KMS-11 (cell line): ENCODE data around the gene PRPF8.
"Not testable (repeated sequence)": the region's sequence is repeated elsewhere in the genome, so short reads cannot be mapped to it uniquely, and the experiment has no call there.

ENCODE experiments used
- H2AFZ ChIP-seq: fragments of 200-600 bp; sonication (generic); 2 replicates; pipeline ENCODE4 v1.6.1; 2016; ENCODE audit warnings: antibody characterized with exemption, mixed run types, low read depth
- H3K27ac ChIP-seq: fragments of 200-600 bp; sonication (generic); 2 replicates; pipeline ENCODE4 v1.6.1; 2016; ENCODE audit warnings: mild to moderate bottlenecking, mixed run types
- H3K27me3 ChIP-seq: fragments of 200-600 bp; sonication (generic); 2 replicates; pipeline ENCODE4 v1.6.1; 2017; ENCODE audit warnings: mild to moderate bottlenecking, low read depth, mixed run types, moderate library complexity; ENCODE audit not compliant: insufficient read depth
- H3K36me3 ChIP-seq: fragments of 200-600 bp; sonication (generic); 2 replicates; pipeline ENCODE4 v1.6.1; 2017; ENCODE audit warnings: mild to moderate bottlenecking, mixed run types; ENCODE audit not compliant: insufficient read depth
- H3K4me1 ChIP-seq: fragments of 200-600 bp; sonication (generic); 2 replicates; pipeline ENCODE4 v1.6.1; 2016; ENCODE audit warnings: mild to moderate bottlenecking, low read depth, mixed run types; ENCODE audit not compliant: poor library complexity, severe bottlenecking
- H3K4me2 ChIP-seq: fragments of 200-600 bp; sonication (generic); 2 replicates; pipeline ENCODE4 v1.7.0; 2016; ENCODE audit warnings: mild to moderate bottlenecking, mixed run types
- H3K4me3 ChIP-seq: fragments of 200-600 bp; sonication (generic); IDR thresholded peaks from 2 replicates; pipeline ENCODE4 v1.6.1; 2017; ENCODE audit warnings: low read depth, low read length, mixed read lengths; ENCODE audit not compliant: insufficient read depth
- H3K79me2 ChIP-seq: fragments of 200-600 bp; sonication (generic); 2 replicates; pipeline ENCODE4 v1.6.1; 2016; ENCODE audit warnings: low read depth, mixed run types; ENCODE audit not compliant: insufficient read depth
- H3K9ac ChIP-seq: fragments of 200-600 bp; sonication (generic); 2 replicates; pipeline ENCODE4 v1.6.1; 2016; ENCODE audit warnings: mild to moderate bottlenecking, mixed run types
- H4K20me1 ChIP-seq: fragments of 200-600 bp; sonication (generic); 2 replicates; pipeline ENCODE4 v1.6.1; 2016; ENCODE audit warnings: mild to moderate bottlenecking, mixed run types; ENCODE audit not compliant: insufficient read depth
- CTCF ChIP-seq: fragments of 200-600 bp; sonication (generic); conservative IDR thresholded peaks from 2 replicates; pipeline ENCODE4 v1.6.1; 2017; ENCODE audit warnings: low read depth, mild to moderate bottlenecking, antibody characterized with exemption, low read length, moderate library complexity, mixed read lengths

Gene PRPF8

GRCh38 chr17:1695365-1695764 is 10.7 kb upstream of the PRPF8 start:
- Histone ChIP-seq H3K79me2 (no peaks in the 10 kb centered on the region), H3K4me1 (no peaks in the 10 kb centered on the region), H3K36me3 (no peaks in the 10 kb centered on the region), H3K27ac (no peak overlapping the region), H3K4me3 (no peak overlapping the region), H2AFZ (no peak overlapping the region), H4K20me1 (no peaks in the 10 kb centered on the region), H3K9ac (no peak overlapping the region), H3K27me3 (no peaks in the 10 kb centered on the region), H3K4me2 (no peak overlapping the region)
- no peak for TF ChIP-seq CTCF

- H3K9ac ChIP-seq: no peak overlapping the region
Observed at GRCh38 chr17:1693339-1693738, 8.7 kb upstream of the PRPF8 start.

GRCh38 chr17:1690544-1691221 is 6.0 kb upstream of the PRPF8 start:
- no peaks in the 10 kb centered on the region for H3K36me3 ChIP-seq
- H3K27ac ChIP-seq: no peak overlapping the region
- H3K79me2 ChIP-seq: no peaks in the 10 kb centered on the region
- no peaks in the 10 kb centered on the region for H3K4me1 ChIP-seq
- TF ChIP-seq CTCF: no peak
- no peaks in the 10 kb centered on the region for H4K20me1 ChIP-seq
- no peak overlapping the region for H2AFZ ChIP-seq
- H3K9ac ChIP-seq: no peak overlapping the region
- H3K27me3 ChIP-seq: no peaks in the 10 kb centered on the region
- H3K4me2 ChIP-seq: no peak overlapping the region
- H3K4me3 ChIP-seq: no peak overlapping the region

More at GRCh38 chr17:1693339-1693738, 8.7 kb upstream of the PRPF8 start:
- H3K36me3 ChIP-seq: no peaks in the 10 kb centered on the region
- no peaks in the 10 kb centered on the region for H3K4me1 ChIP-seq
- H3K27ac ChIP-seq: no peak overlapping the region
- H4K20me1 ChIP-seq: no peaks in the 10 kb centered on the region
- H2AFZ ChIP-seq: no peak overlapping the region
- no peak overlapping the region for H3K4me3 ChIP-seq
- no peak for TF ChIP-seq CTCF
- no peaks in the 10 kb centered on the region for H3K79me2 ChIP-seq
- H3K4me2 ChIP-seq: no peak overlapping the region
- no peaks in the 10 kb centered on the region for H3K27me3 ChIP-seq

- not testable (repeated sequence) for H4K20me1 ChIP-seq, H3K27ac ChIP-seq, H3K27me3 ChIP-seq, H2AFZ ChIP-seq, H3K36me3 ChIP-seq, H3K9ac ChIP-seq, H3K4me2 ChIP-seq, H3K4me1 ChIP-seq, H3K4me3 ChIP-seq
- H3K79me2 ChIP-seq: peaks cover 14% of the 10 kb centered on the region
Observed at GRCh38 chr17:1688405-1688804, 3.7 kb upstream of the PRPF8 start.

- peaks cover 25% of the 10 kb centered on the region for H3K79me2 ChIP-seq
- H2AFZ ChIP-seq: no peak overlapping the region
- no peak overlapping the region for H3K4me3 ChIP-seq
- peaks cover 11% of the 10 kb centered on the region for H3K4me1 ChIP-seq
- H3K27ac ChIP-seq: no peak overlapping the region
- H3K9ac ChIP-seq: no peak overlapping the region
- peaks cover 6% of the 10 kb centered on the region; the same call in 1 of the 2 replicates for H3K36me3 ChIP-seq
- H3K27me3 ChIP-seq: no peaks in the 10 kb centered on the region
- no peak overlapping the region for H3K4me2 ChIP-seq
- H4K20me1 ChIP-seq: no peaks in the 10 kb centered on the region
- no peak for TF ChIP-seq CTCF
Observed at GRCh38 chr17:1686086-1686485, 1.4 kb upstream of the PRPF8 start.
